Lung (tissue), 12 donors: Measurements from ENCODE around the gene AMZ1. TPM values are rescaled to one million over a fixed set of nuclear protein-coding genes. Genes with fewer than 3 reads are reported as not detected.
A peak's percentile ranks its signal among the peaks of the same experiment; 100 is the strongest.
"Not testable (repeated sequence)": the region's sequence is repeated elsewhere in the genome, so short reads cannot be mapped to it uniquely, and the experiment has no call there.

Experiments used
- ATAC-seq: fragments of 200-7000 bp; cut with Tn5 transposase; one replicate; pipeline ENCODE4 v1.9.1; 2020; ENCODE audit warnings: moderate number of reproducible peaks; ENCODE audit not compliant: insufficient read depth, low FRiP score
- DNase-seq, 3 donors: peaks; one replicate each; pipeline ENCODE4 v3.0.0-alpha.2; 2013 to 2017
- H3K27ac ChIP-seq, 2 donors: one replicate each; pipeline ENCODE4 v1.5.1; 2013; ENCODE audit warnings: mild to moderate bottlenecking in 2 of 2, moderate library complexity in 2 of 2, control low read depth in 1 of 2, inconsistent platforms in 1 of 2, low read depth in 1 of 2, low read length in 1 of 2
- H3K27me3 ChIP-seq, 3 donors: one replicate each; pipeline ENCODE4 v1.5.1; 2013; ENCODE audit warnings: low read length in 2 of 3; ENCODE audit not compliant: control insufficient read depth in 3 of 3, insufficient read depth in 3 of 3
- H3K36me3 ChIP-seq, 4 donors: one replicate each; pipeline ENCODE4 v1.5.1; 2013; ENCODE audit warnings: low read length in 4 of 4, mild to moderate bottlenecking in 1 of 4, moderate library complexity in 1 of 4; ENCODE audit not compliant: control insufficient read depth in 4 of 4, insufficient read depth in 4 of 4
- H3K4me1 ChIP-seq, 5 donors: one replicate each; pipeline ENCODE4 v1.5.1; 2013; ENCODE audit warnings: low read length in 5 of 5, mild to moderate bottlenecking in 2 of 5, moderate library complexity in 1 of 5; ENCODE audit not compliant: control insufficient read depth in 5 of 5, insufficient read depth in 5 of 5
- H3K4me3 ChIP-seq: one replicate; pipeline ENCODE4 v1.5.1; 2013; ENCODE audit warnings: mild to moderate bottlenecking, control low read depth, moderate library complexity
- H3K9ac ChIP-seq, 2 donors: one replicate each; pipeline ENCODE4 v1.5.1; 2013; ENCODE audit warnings: low read length in 2 of 2, control low read depth in 1 of 2; ENCODE audit not compliant: insufficient read depth in 1 of 2
- H3K9me3 ChIP-seq, 4 donors: one replicate each; pipeline ENCODE4 v1.5.1; 2013; ENCODE audit warnings: low read length in 3 of 4, mild to moderate bottlenecking in 1 of 4, moderate library complexity in 1 of 4; ENCODE audit not compliant: control insufficient read depth in 4 of 4, insufficient read depth in 3 of 4
- CTCF ChIP-seq: IDR thresholded peaks from 2 replicates; pipeline ENCODE4 v1.5.1; 2012; ENCODE audit warnings: mild to moderate bottlenecking; ENCODE audit errors: control extremely low read depth, extremely low read depth
- WGBS, 2 donors: extraction: QIAGEN DNeasy Blood & Tissue Kit; methylation state at CpG; one replicate each; pipeline ENCODE4 v1.1.7; 2013; 5-methylcytosine and 5-hydroxymethylcytosine counted together
- polyA plus RNA-seq, 2 donors: library from polyadenylated mRNA; stranded (reverse); fragments of 200-250 nt; gene quantifications; one replicate each; pipeline ENCODE4 v1.2.1, GENCODE V29; 2013
- total RNA-seq, 2 donors: library from RNA; depleted of rRNA in 1 of 2; stranded (reverse); fragments of >200 nt in 1 of 2; gene quantifications; one replicate each; pipeline ENCODE4 v1.2.1, GENCODE V29; 2014 to 2021
- donor health status: control.
- donor health status: control.
- donor health status: Bipolar disorder and iron deficiency.
- donor health status: healthy.
- donor health status: DM: yes; HTN: yes; CAD: no.

AMZ1 gene
- total and polyA plus RNA-seq, 4 donors = 0.13 to 8.3 (median 0.52) TPM

DNA sequence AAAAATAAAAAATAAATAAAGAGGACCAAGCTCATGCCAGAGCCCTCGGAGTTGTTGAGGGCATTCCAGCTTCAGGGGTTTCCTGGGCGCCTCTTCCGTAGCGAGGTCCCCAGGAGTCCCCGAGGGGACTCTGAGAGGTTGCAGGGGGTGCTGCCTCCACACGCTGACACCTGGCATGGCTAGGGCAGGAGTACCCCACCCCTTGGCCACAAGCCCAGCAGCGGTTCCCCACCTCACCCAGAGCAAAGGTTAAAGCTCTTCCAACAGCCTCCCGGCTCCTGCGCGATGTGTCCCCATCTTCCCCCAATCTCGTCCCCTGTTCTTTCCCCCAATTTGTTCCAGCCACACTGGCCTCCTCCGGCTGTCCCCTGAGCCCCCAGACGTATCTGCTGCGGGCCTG is 4.5 kb downstream of the AMZ1 start:
- Histone ChIP-seq H3K4me1 (peaks cover 0 to 14% (median 0%) of the 10 kb centered on the region in 5 donors), H3K9me3 (peaks cover 0 to 3% (median 0%) of the 10 kb centered on the region in 4 donors), H3K4me3 (no peak overlapping the region), H3K36me3 (no peaks in the 10 kb centered on the region), H3K27ac (no peak overlapping the region), H3K27me3 (peaks cover 0 to 18% (median 17%) of the 10 kb centered on the region in 3 donors), H3K9ac (no peak overlapping the region)
- WGBS, 2 donors = 81 to 95% methylated on average over 14 of the region's 14 CpGs
- TF ChIP-seq CTCF = no peak
- DNase-seq (no peak), ATAC-seq (no peak)

- not testable (repeated sequence) for H3K4me3 ChIP-seq, H3K9me3 ChIP-seq, H3K27ac ChIP-seq, H3K9ac ChIP-seq, DNase-seq, H3K36me3 ChIP-seq, H3K4me1 ChIP-seq
- WGBS, 2 donors = 85 to 86% methylated on average over 19 of the region's 19 CpGs
- peak; percentile 35 for ATAC-seq
- peaks cover 0 to 15% (median 13%) of the 10 kb centered on the region in 3 donors for H3K27me3 ChIP-seq
Observed at GRCh38 chr7:2693420-2694121, 5.6 kb downstream of the AMZ1 start.

- H3K4me3 ChIP-seq, DNase-seq, ATAC-seq, H3K27ac ChIP-seq, H3K4me1 ChIP-seq, H3K9ac ChIP-seq, H3K36me3 ChIP-seq, H3K9me3 ChIP-seq: not testable (repeated sequence)
- WGBS, 2 donors = 54 to 70% methylated on average over 8 of the region's 8 CpGs
- H3K27me3 ChIP-seq = peaks cover 0 to 13% (median 12%) of the 10 kb centered on the region in 3 donors
Observed at GRCh38 chr7:2694122-2694436, 6.1 kb downstream of the AMZ1 start.

- Histone ChIP-seq H3K27me3 (peaks cover 0 to 5% (median 3%) of the 10 kb centered on the region in 3 donors), H3K9ac (no peak overlapping the region), H3K36me3 (no peaks in the 10 kb centered on the region), H3K4me3 (no peak overlapping the region), H3K4me1 (peaks cover 0 to 3% (median 0%) of the 10 kb centered on the region in 5 donors), H3K9me3 (no peaks in the 10 kb centered on the region), H3K27ac (no peak overlapping the region)
- TF ChIP-seq CTCF = no peak
- 36 to 43% methylated on average over 18 of the region's 18 CpGs for whole genome bisulfite sequencing, 2 donors
- no peak for DNase-seq
- no peak for ATAC-seq
Observed at GRCh38 chr7:2698581-2699288, 10.7 kb downstream of the AMZ1 start.
